ENCODE data around the gene HPCAL1.

The HPCAL1 gene

GRCh38 chr2:10433947-10434885 lies 131.5 kb downstream of the HPCAL1 start:
- POLR2A ChIA-PET (ENCODE audit: low non-redundant PET), result no interaction called here
- no peak for DNase-seq (ENCODE audit: low spot score)
- CTCF ChIA-PET, result interaction anchor here (0.5 to 3.1 kb wide), 29 partner anchors 9 to 621 kb away, joined by 3 to 49 read pairs (median 4); partner anchors contain the start of genes KLF11 and ODC1

GRCh38 chr2:10434886-10435819 lies 132.4 kb downstream of the HPCAL1 start:
- ChIA-PET POLR2A (ENCODE audit: low non-redundant PET) (no interaction called here), CTCF (interaction anchor here (0.5 to 3.1 kb wide), 41 partner anchors 8 to 621 kb away, joined by 3 to 49 read pairs (median 3); partner anchors contain the start of genes KLF11 and ODC1)
- H3K27ac ChIP-seq, result peak overlapping the region; percentile 21
- DNase-seq (ENCODE audit: low spot score), result peak; percentile 82
- TF ChIP-seq CTCF (conservative IDR thresholded peaks at IDR 0.05; ENCODE audit: low read depth), result peak; percentile 91

More at GRCh38 chr2:10433947-10434885, 131.5 kb downstream of the HPCAL1 start:
- H3K27ac ChIP-seq, result peak overlapping the region; percentile 21
- TF ChIP-seq CTCF (conservative IDR thresholded peaks at IDR 0.05; ENCODE audit: low read depth), result no peak

GRCh38 chr2:10435820-10436204 lies 133.1 kb downstream of the HPCAL1 start:
- CTCF ChIA-PET, result interaction anchor here (0.6 to 3.1 kb wide), 16 partner anchors 11 to 446 kb away, joined by 3 to 49 read pairs (median 4); no protein-coding TSS in a partner anchor
- no peak for DNase-seq (ENCODE audit: low spot score)
- POLR2A ChIA-PET (ENCODE audit: low non-redundant PET), result no interaction called here
- TF ChIP-seq CTCF (conservative IDR thresholded peaks at IDR 0.05; ENCODE audit: low read depth), result no peak
- peak overlapping the region; percentile 21; the same call in 1 of the 2 replicates for H3K27ac ChIP-seq

- ChIA-PET POLR2A (ENCODE audit: low non-redundant PET) (no interaction called here), CTCF (interaction anchor here (0.6 to 0.9 kb wide), 2 partner anchors 10 to 221 kb away, joined by 4 to 7 read pairs; no protein-coding TSS in a partner anchor)
- TF ChIP-seq CTCF (conservative IDR thresholded peaks at IDR 0.05; ENCODE audit: low read depth), result no peak
- H3K27ac ChIP-seq, result 0 out of 2 replicates have a peak overlapping the region, but pooled peaks have one; percentile 1
- DNase-seq (ENCODE audit: low spot score), result no peak
These were observed 133.9 kb downstream of the HPCAL1 start for GRCh38 chr2:10436583-10437110.

- no peak for TF ChIP-seq CTCF (conservative IDR thresholded peaks at IDR 0.05; ENCODE audit: low read depth)
- ChIA-PET POLR2A (ENCODE audit: low non-redundant PET) (no interaction called here), CTCF (interaction anchor here (0.6 to 1.1 kb wide), 2 partner anchors 453 to 605 kb away, joined by 3 to 6 read pairs; no protein-coding TSS in a partner anchor)
- no peak for DNase-seq (ENCODE audit: low spot score)
- H3K27ac ChIP-seq, result no peak overlapping the region
These were observed 135.1 kb downstream of the HPCAL1 start for GRCh38 chr2:10437806-10438205.
